Left ventricle myocardium inferior (tissue), 1 donor: Measurements from ENCODE around the gene AARS2. TPM values are rescaled to one million over a fixed set of nuclear protein-coding genes. Genes with fewer than 3 reads are reported as not detected.

Experiments
- DNase-seq: peaks from one replicate; pipeline ENCODE4 v3.0.0-alpha.2; 2020
- H3K27ac ChIP-seq: fragments of 200-600 bp; replicated peaks from 2 replicates; pipeline ENCODE4 v1.8.0; 2021
- H3K27me3 ChIP-seq: fragments of 200-600 bp; 2 replicates; pipeline ENCODE4 v1.8.0; 2021; ENCODE audit warnings: low read depth
- H3K36me3 ChIP-seq: fragments of 200-600 bp; 2 replicates; pipeline ENCODE4 v1.8.0; 2021
- H3K4me1 ChIP-seq: fragments of 200-600 bp; 2 replicates; pipeline ENCODE4 v1.8.0; 2021
- H3K4me3 ChIP-seq: fragments of 200-600 bp; 2 replicates; pipeline ENCODE4 v1.8.0; 2021; ENCODE audit warnings: mild to moderate bottlenecking, moderate library complexity
- H3K9me3 ChIP-seq: fragments of 200-600 bp; replicated peaks from 2 replicates; pipeline ENCODE4 v1.8.0; 2021
- CTCF ChIP-seq: fragments of 200-600 bp; IDR thresholded peaks from 2 replicates; pipeline ENCODE4 v1.8.0; 2021; ENCODE audit warnings: antibody characterized with exemption, mild to moderate bottlenecking, borderline replicate concordance
- intact Hi-C: fragments of 100-400 bp; cut with micrococcal nuclease; formaldehyde crosslinking; loops from one replicate; pipeline ENCODE4 v1.11.0; 2022
- total RNA-seq: library from RNA; stranded (reverse); fragmentation: NEBNext Ultra II Directional; extraction: Animal tissue kit (Norgen Biotek cat#: 25700); gene quantifications from one replicate; pipeline ENCODE4 v1.2.1, GENCODE V29; 2021
- donor health status: DM: no; HTN: yes; CAD: no; lungs with severe emphysema.

AARS2 gene
- total RNA-seq, 1 donor from 2014 or later, result 10.6 TPM

GRCh38 chr6:44277763-44278162 lies 35.4 kb downstream of the AARS2 start:
- no peak for DNase-seq
- peaks cover 96% of the 10 kb centered on the region for H3K27me3 ChIP-seq
- peaks cover 12% of the 10 kb centered on the region for H3K4me1 ChIP-seq
- no peak for TF ChIP-seq CTCF
- H3K4me3 ChIP-seq, result no peak overlapping the region
- H3K9me3 ChIP-seq, result no peaks in the 10 kb centered on the region
- H3K36me3 ChIP-seq, result no peaks in the 10 kb centered on the region
- H3K27ac ChIP-seq, result no peak overlapping the region
- intact Hi-C loops, result no loop called here

- DNase-seq, result no peak
- H3K27ac ChIP-seq, result no peak overlapping the region
- H3K4me3 ChIP-seq, result peak overlapping the region; percentile 58
- TF ChIP-seq CTCF, result no peak
- peaks cover 12% of the 10 kb centered on the region for H3K4me1 ChIP-seq
- H3K36me3 ChIP-seq, result no peaks in the 10 kb centered on the region
- H3K27me3 ChIP-seq, result peaks cover 96% of the 10 kb centered on the region
- no peaks in the 10 kb centered on the region for H3K9me3 ChIP-seq
- intact Hi-C loops, result no loop called here
These were observed 36.2 kb downstream of the AARS2 start for GRCh38 chr6:44276667-44277640.

GRCh38 chr6:44275749-44276648 lies 37.1 kb downstream of the AARS2 start:
- no peak for DNase-seq
- H3K27me3 ChIP-seq, result peaks cover 96% of the 10 kb centered on the region
- no peak for TF ChIP-seq CTCF
- intact Hi-C loops, result no loop called here
- H3K27ac ChIP-seq, result no peak overlapping the region
- peak overlapping the region; percentile 58 for H3K4me3 ChIP-seq
- H3K4me1 ChIP-seq, result peaks cover 12% of the 10 kb centered on the region
- no peaks in the 10 kb centered on the region for H3K36me3 ChIP-seq
- no peaks in the 10 kb centered on the region for H3K9me3 ChIP-seq

- TF ChIP-seq CTCF, result no peak
- Histone ChIP-seq H3K9me3 (no peaks in the 10 kb centered on the region), H3K27ac (no peak overlapping the region), H3K4me3 (peak overlapping the region; percentile 58), H3K4me1 (peaks cover 14% of the 10 kb centered on the region), H3K36me3 (no peaks in the 10 kb centered on the region), H3K27me3 (peaks cover 96% of the 10 kb centered on the region)
- no peak for DNase-seq
- intact Hi-C loops, result no loop called here
These were observed 37.8 kb downstream of the AARS2 start for GRCh38 chr6:44275271-44275748.

GRCh38 chr6:44273617-44274016 lies 39.5 kb downstream of the AARS2 start:
- Histone ChIP-seq H3K4me1 (peaks cover 17% of the 10 kb centered on the region), H3K27ac (no peak overlapping the region), H3K36me3 (no peaks in the 10 kb centered on the region), H3K4me3 (no peak overlapping the region), H3K27me3 (peaks cover 100% of the 10 kb centered on the region), H3K9me3 (no peaks in the 10 kb centered on the region)
- DNase-seq, result no peak
- no peak for TF ChIP-seq CTCF
- intact Hi-C loops, result no loop called here
